Caco-2 (cell line): ENCODE measurements around the gene EXOSC5. TPM values are rescaled to one million over a fixed set of nuclear protein-coding genes. Genes with fewer than 3 reads are reported as not detected.

Experiments used
- BruUV-seq: library from RNA; stranded (reverse); fragments of 400-500 nt; replicated peaks from 2 replicates; lab custom pipeline; 2021; lab: Mats Ljungman, UMichigan
- CTCF ChIA-PET: fragments of 300-600 bp; sonication (Branson Sonifier 250); formaldehyde crosslinking; loops from one replicate; lab custom pipeline; 2022; ENCODE audit warnings: antibody characterized with exemption; lab: Charles Lee
- POLR2A ChIA-PET: fragments of 300-600 bp; sonication (Branson Sonifier 250); formaldehyde crosslinking; loops from one replicate; lab custom pipeline; 2022; ENCODE audit warnings: antibody characterized with exemption; lab: Charles Lee
- DNase-seq, 2 experiments: peaks; one replicate each; pipeline versions ENCODE4 v3.0.0 to v3.0.0-alpha.2; 2020 to 2022
- H3K27me3 ChIP-seq: replicated peaks from 2 replicates; pipeline ENCODE4 v1.6.0; 2011; ENCODE audit warnings: low read length; ENCODE audit not compliant: control insufficient read depth, insufficient read depth
- H3K36me3 ChIP-seq: 2 replicates; pipeline ENCODE4 v1.5.1; 2011; ENCODE audit warnings: low read length; ENCODE audit not compliant: control insufficient read depth, insufficient read depth
- H3K4me1 ChIP-seq: fragments of 250-450 bp; sonication (Bioruptor Pico); 2 replicates; pipeline ENCODE4 v1.5.1; 2020; ENCODE audit warnings: mild to moderate bottlenecking
- H3K4me3 ChIP-seq: 2 replicates; pipeline ENCODE4 v1.5.1; 2011; ENCODE audit warnings: low read depth, mild to moderate bottlenecking, control low read depth, low read length
- H3K9me3 ChIP-seq: fragments of 250-450 bp; sonication (Bioruptor Pico); 2 replicates; pipeline ENCODE4 v1.5.1; 2020; ENCODE audit warnings: mild to moderate bottlenecking, moderate library complexity
- H3K27ac Mint-ChIP-seq: one replicate; pipeline ENCODE4 v1.8.0; 2022; ENCODE audit warnings: mixed read lengths; ENCODE audit not compliant: unreplicated experiment
- H3K27me3 Mint-ChIP-seq: one replicate; pipeline ENCODE4 v1.8.0; 2022; ENCODE audit warnings: mixed read lengths; ENCODE audit not compliant: insufficient read depth, unreplicated experiment
- H3K36me3 Mint-ChIP-seq: one replicate; pipeline ENCODE4 v1.8.0; 2022; ENCODE audit warnings: mild to moderate bottlenecking, mixed read lengths; ENCODE audit not compliant: insufficient read depth, unreplicated experiment
- H3K4me1 Mint-ChIP-seq: one replicate; pipeline ENCODE4 v1.8.0; 2022; ENCODE audit warnings: low read depth, mixed read lengths; ENCODE audit not compliant: unreplicated experiment
- H3K4me3 Mint-ChIP-seq: one replicate; pipeline ENCODE4 v1.8.0; 2022; ENCODE audit warnings: mild to moderate bottlenecking, moderate library complexity, mixed read lengths; ENCODE audit not compliant: unreplicated experiment
- H3K9me3 Mint-ChIP-seq: one replicate; pipeline ENCODE4 v1.8.0; 2022; ENCODE audit warnings: mixed read lengths; ENCODE audit not compliant: unreplicated experiment
- CTCF ChIP-seq, 2 experiments: fragments of 200-600 bp in 1 of 2; IDR thresholded peaks; 1 replicate in 1 of 2; 2 replicates in 1 of 2; pipeline versions ENCODE4 v1.5.1 to v1.8.0; 2011 to 2022; ENCODE audit warnings: antibody characterized with exemption in 1 of 2, control low read depth in 1 of 2, inconsistent platforms in 1 of 2, low read depth in 1 of 2, low read length in 1 of 2, mild to moderate bottlenecking in 1 of 2, moderate library complexity in 1 of 2; ENCODE audit not compliant: insufficient read depth in 1 of 2, severe bottlenecking in 1 of 2, unreplicated experiment in 1 of 2
- intact Hi-C: fragments of 100-400 bp; cut with micrococcal nuclease; formaldehyde crosslinking; loops from one replicate; pipeline ENCODE4 v1.10.0; 2022; ENCODE audit not compliant: unreplicated experiment
- total RNA-seq: library from RNA; stranded (reverse); gene quantifications from 2 replicates; pipeline ENCODE4 v1.2.3, GENCODE V29; 2022

The EXOSC5 gene
- total RNA-seq, 1 experiment from 2014 or later = 36.6 TPM

- ChIA-PET POLR2A (no interaction called here), CTCF (no interaction called here)
- peaks cover 2% of the 10 kb centered on the region; the same call in 1 of the 2 replicates for H3K36me3 ChIP-seq
- no peaks in the 10 kb centered on the region for H3K27me3 ChIP-seq
- H3K9me3 Mint-ChIP-seq = no peaks in the 10 kb centered on the region
- H3K27me3 Mint-ChIP-seq = no peaks in the 10 kb centered on the region
- H3K4me3 ChIP-seq = no peak overlapping the region
- intact Hi-C loops = no loop called here
- no peak overlapping the region for H3K4me3 Mint-ChIP-seq
- no peak for DNase-seq
- no peak for TF ChIP-seq CTCF (IDR thresholded peaks at IDR 0.05; ENCODE audit: insufficient read depth in 1 of 2, low read depth in 1 of 2, low read length in 1 of 2, severe bottlenecking in 1 of 2, unreplicated experiment in 1 of 2)
- H3K36me3 Mint-ChIP-seq = peaks cover 27% of the 10 kb centered on the region
- no peak overlapping the region for H3K27ac Mint-ChIP-seq
- H3K4me1 ChIP-seq = peaks cover 15% of the 10 kb centered on the region
- peaks cover 16% of the 10 kb centered on the region for H3K4me1 Mint-ChIP-seq
- no peaks in the 10 kb centered on the region for H3K9me3 ChIP-seq
- no TSS peak for BruUV-seq
Observed at GRCh38 chr19:41412953-41413352, 15.8 kb upstream of the EXOSC5 start.

GRCh38 chr19:41411968-41412265 is 14.8 kb upstream of the EXOSC5 start:
- Histone ChIP-seq H3K9me3 (no peaks in the 10 kb centered on the region), H3K4me3 (no peak overlapping the region), H3K4me1 (peaks cover 15% of the 10 kb centered on the region), H3K27me3 (no peaks in the 10 kb centered on the region), H3K36me3 (peaks cover 2% of the 10 kb centered on the region; the same call in 1 of the 2 replicates)
- no peak overlapping the region for H3K4me3 Mint-ChIP-seq
- no peaks in the 10 kb centered on the region for H3K27me3 Mint-ChIP-seq
- POLR2A ChIA-PET = no interaction called here
- CTCF ChIA-PET = no interaction called here
- no peak for TF ChIP-seq CTCF (IDR thresholded peaks at IDR 0.05; ENCODE audit: insufficient read depth in 1 of 2, low read depth in 1 of 2, low read length in 1 of 2, severe bottlenecking in 1 of 2, unreplicated experiment in 1 of 2)
- BruUV-seq = no TSS peak
- intact Hi-C loops = no loop called here
- peaks cover 16% of the 10 kb centered on the region for H3K4me1 Mint-ChIP-seq
- no peak for DNase-seq
- no peak overlapping the region for H3K27ac Mint-ChIP-seq
- peaks cover 27% of the 10 kb centered on the region for H3K36me3 Mint-ChIP-seq
- H3K9me3 Mint-ChIP-seq = no peaks in the 10 kb centered on the region

GRCh38 chr19:41411100-41411967 is 14.2 kb upstream of the EXOSC5 start:
- Histone ChIP-seq H3K4me3 (no peak overlapping the region), H3K36me3 (peaks cover 2% of the 10 kb centered on the region; the same call in 1 of the 2 replicates), H3K27me3 (no peaks in the 10 kb centered on the region), H3K4me1 (peaks cover 15% of the 10 kb centered on the region), H3K9me3 (no peaks in the 10 kb centered on the region)
- no peak for TF ChIP-seq CTCF (IDR thresholded peaks at IDR 0.05; ENCODE audit: insufficient read depth in 1 of 2, low read depth in 1 of 2, low read length in 1 of 2, severe bottlenecking in 1 of 2, unreplicated experiment in 1 of 2)
- DNase-seq = no peak
- ChIA-PET CTCF (no interaction called here), POLR2A (no interaction called here)
- peaks cover 27% of the 10 kb centered on the region for H3K36me3 Mint-ChIP-seq
- BruUV-seq = no TSS peak
- no peak overlapping the region for H3K4me3 Mint-ChIP-seq
- no peak overlapping the region for H3K27ac Mint-ChIP-seq
- no peaks in the 10 kb centered on the region for H3K27me3 Mint-ChIP-seq
- H3K9me3 Mint-ChIP-seq = no peaks in the 10 kb centered on the region
- peaks cover 16% of the 10 kb centered on the region for H3K4me1 Mint-ChIP-seq
- intact Hi-C loops = no loop called here
